Aorta (tissue), 5 donors: ENCODE measurements around the gene SPG7. TPM values are rescaled to one million over a fixed set of nuclear protein-coding genes. Genes with fewer than 3 reads are reported as not detected.

Experiments used
- ATAC-seq: fragments of 200-7000 bp; cut with Tn5 transposase; one replicate; pipeline ENCODE4 v1.9.1; 2022; ENCODE audit warnings: moderate library complexity; ENCODE audit not compliant: low FRiP score
- DNase-seq, 2 donors: peaks; one replicate each; pipeline ENCODE4 v3.0.0-alpha.2; 2020
- H3K27ac ChIP-seq, 2 donors: one replicate each; pipeline ENCODE4 v1.5.1; 2013; ENCODE audit warnings: low read length in 2 of 2, mild to moderate bottlenecking in 2 of 2, moderate library complexity in 2 of 2, control low read depth in 1 of 2, inconsistent platforms in 1 of 2, low read depth in 1 of 2
- H3K27me3 ChIP-seq, 2 donors: one replicate each; pipeline ENCODE4 v1.6.1; 2013; ENCODE audit warnings: control low read depth in 1 of 2, low read length in 1 of 2, mild to moderate bottlenecking in 1 of 2, moderate library complexity in 1 of 2; ENCODE audit not compliant: insufficient read depth in 2 of 2, control insufficient read depth in 1 of 2
- H3K36me3 ChIP-seq, 2 donors: one replicate each; pipeline ENCODE4 v1.6.1; 2013; ENCODE audit warnings: control low read depth in 1 of 2, low read length in 1 of 2, mild to moderate bottlenecking in 1 of 2; ENCODE audit not compliant: insufficient read depth in 2 of 2, control insufficient read depth in 1 of 2
- H3K4me1 ChIP-seq, 2 donors: one replicate each; pipeline ENCODE4 v1.6.1; 2013; ENCODE audit warnings: low read length in 2 of 2, control low read depth in 1 of 2, mild to moderate bottlenecking in 1 of 2, moderate library complexity in 1 of 2; ENCODE audit not compliant: insufficient read depth in 2 of 2, control insufficient read depth in 1 of 2
- H3K4me3 ChIP-seq, 2 donors: one replicate each; pipeline ENCODE4 v1.5.1; 2013; ENCODE audit warnings: low read length in 2 of 2, control low read depth in 1 of 2, mild to moderate bottlenecking in 1 of 2
- H3K9me3 ChIP-seq: one replicate; pipeline ENCODE4 v1.6.1; 2013; ENCODE audit warnings: mild to moderate bottlenecking, low read length; ENCODE audit not compliant: control insufficient read depth
- WGBS, 2 donors: extraction: QIAGEN DNeasy Blood & Tissue Kit; methylation state at CpG; one replicate each; pipeline ENCODE4 v1.1.7; 2013; 5-methylcytosine and 5-hydroxymethylcytosine counted together
- intact Hi-C, 2 donors: fragments of 100-400 bp; cut with DNase I; formaldehyde crosslinking; loops; one replicate each; pipeline versions ENCODE4 v1.14.2 to v1.15.0; 2022
- polyA plus RNA-seq, 2 donors: library from polyadenylated mRNA; stranded (reverse); fragments of 200-250 nt; gene quantifications; one replicate each; pipeline ENCODE4 v1.2.3, GENCODE V29; 2013
- total RNA-seq, 2 donors: library from RNA; stranded (reverse); fragmentation: NEBNext Ultra II Directional; extraction: Animal tissue kit (Norgen Biotek cat#: 25700); gene quantifications; one replicate each; pipeline ENCODE4 v1.2.1, GENCODE V29; 2021
- donor health status: healthy with polysubstance abuse.
- donor health status: Bipolar disorder and iron deficiency.
- donor health status: DM: no; HTN: no; CAD: no.
- donor health status: DM: no; HTN: no; CAD: no.
- donor health status: DM: yes; HTN: yes; CAD: no.

SPG7 gene
- total and polyA plus RNA-seq, 4 donors = 28.4 to 171 (median 100) TPM

- Histone ChIP-seq H3K27ac (no peak overlapping the region), H3K4me3 (no peak overlapping the region), H3K9me3 (no peaks in the 10 kb centered on the region), H3K36me3 (peaks cover 0 to 10% of the 10 kb centered on the region in 2 donors), H3K27me3 (no peaks in the 10 kb centered on the region), H3K4me1 (no peaks in the 10 kb centered on the region)
- intact Hi-C loops = no loop called here
- ATAC-seq (no peak), DNase-seq (no peak)
- WGBS, 2 donors = 91 to 92% methylated on average over 22 of the region's 22 CpGs
Observed at GRCh38 chr16:89550421-89551007, 42.3 kb downstream of the SPG7 start.

- DNase-seq (no peak), ATAC-seq (no peak)
- H3K4me1 ChIP-seq = no peaks in the 10 kb centered on the region
- no peaks in the 10 kb centered on the region for H3K27me3 ChIP-seq
- intact Hi-C loops = no loop called here
- WGBS, 2 donors = 95% methylated on average over 22 of the region's 22 CpGs
- no peak overlapping the region for H3K27ac ChIP-seq
- peaks cover 0 to 7% of the 10 kb centered on the region in 2 donors for H3K36me3 ChIP-seq
- no peak overlapping the region for H3K4me3 ChIP-seq
- H3K9me3 ChIP-seq = no peaks in the 10 kb centered on the region
Observed at GRCh38 chr16:89552329-89552728, 44.1 kb downstream of the SPG7 start.

- 91 to 95% methylated on average over 13 of the region's 13 CpGs for WGBS, 2 donors
- Histone ChIP-seq H3K4me3 (no peak overlapping the region), H3K4me1 (no peaks in the 10 kb centered on the region), H3K27ac (no peak overlapping the region), H3K27me3 (no peaks in the 10 kb centered on the region), H3K36me3 (peaks cover 0 to 7% of the 10 kb centered on the region in 2 donors), H3K9me3 (no peaks in the 10 kb centered on the region)
- DNase-seq (no peak), ATAC-seq (no peak)
- intact Hi-C loops = no loop called here
Observed at GRCh38 chr16:89552913-89553312, 44.7 kb downstream of the SPG7 start.

DNA sequence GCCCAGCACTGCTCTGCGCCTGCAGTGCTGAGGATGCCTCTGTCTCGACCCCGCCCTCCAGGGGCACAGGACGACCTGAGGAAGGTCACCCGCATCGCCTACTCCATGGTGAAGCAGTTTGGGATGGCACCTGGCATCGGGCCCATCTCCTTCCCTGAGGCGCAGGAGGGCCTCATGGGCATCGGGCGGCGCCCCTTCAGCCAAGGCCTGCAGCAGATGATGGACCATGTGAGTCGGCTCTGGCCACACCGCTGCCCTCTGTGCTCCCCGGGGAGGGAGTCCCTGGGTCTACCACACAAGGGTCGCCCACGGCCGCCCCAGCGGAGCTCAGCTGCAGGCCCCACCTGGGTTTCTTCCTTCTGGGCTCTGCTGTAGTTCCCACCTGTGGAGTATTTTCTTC, 45.5 kb downstream of the SPG7 start:
- no peak for DNase-seq
- WGBS, 2 donors = 92 to 94% methylated on average over 18 of the region's 18 CpGs
- intact Hi-C loops = no loop called here
- Histone ChIP-seq H3K9me3 (no peaks in the 10 kb centered on the region), H3K4me1 (no peaks in the 10 kb centered on the region), H3K36me3 (peaks cover 0 to 7% of the 10 kb centered on the region in 2 donors), H3K27me3 (no peaks in the 10 kb centered on the region), H3K4me3 (no peak overlapping the region), H3K27ac (no peak overlapping the region)
- no peak for ATAC-seq

DNA sequence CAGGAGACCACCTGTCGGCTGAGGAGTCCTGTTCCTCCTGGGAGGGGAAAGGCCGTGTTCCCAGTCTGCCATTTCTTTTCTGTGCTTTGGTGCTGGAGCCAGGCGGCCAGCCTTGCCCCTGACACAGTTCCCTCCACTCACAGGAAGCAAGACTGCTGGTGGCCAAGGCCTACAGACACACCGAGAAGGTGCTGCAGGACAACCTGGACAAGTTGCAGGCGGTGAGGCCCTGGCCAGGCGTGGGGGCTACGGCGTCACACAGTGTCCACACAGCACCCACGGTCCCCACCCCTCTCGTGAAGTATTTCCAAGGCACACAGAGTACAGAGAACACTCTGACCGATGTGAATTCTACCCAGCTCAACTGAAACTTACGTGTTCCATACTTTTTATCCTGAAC, 46.1 kb downstream of the SPG7 start:
- intact Hi-C loops = no loop called here
- ATAC-seq = no peak
- peaks cover 0 to 7% of the 10 kb centered on the region in 2 donors for H3K36me3 ChIP-seq

DNA sequence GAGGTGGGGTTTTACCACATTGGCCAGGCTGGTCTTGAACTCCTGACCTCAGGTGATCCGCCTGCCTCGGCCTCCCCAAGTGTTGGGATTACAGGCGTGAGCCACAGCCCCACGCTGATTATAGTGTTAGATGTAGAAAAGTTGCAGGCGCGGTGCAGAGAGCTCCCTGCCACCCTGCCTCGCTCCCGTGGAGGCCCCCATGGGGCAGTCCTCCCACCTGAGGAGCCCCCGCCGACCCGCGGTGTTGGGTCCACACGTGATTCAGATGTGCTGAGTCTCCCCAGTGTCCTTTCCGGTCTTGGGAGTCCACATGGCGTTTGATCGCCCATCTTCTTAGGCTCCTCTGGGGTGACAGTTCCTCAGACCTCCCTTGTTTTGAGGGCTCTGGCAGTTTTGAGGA, 47.1 kb downstream of the SPG7 start:
- Histone ChIP-seq H3K36me3 (peaks cover 0 to 7% of the 10 kb centered on the region in 2 donors), H3K4me3 (no peak overlapping the region), H3K27ac (no peak overlapping the region), H3K4me1 (no peaks in the 10 kb centered on the region), H3K27me3 (no peaks in the 10 kb centered on the region), H3K9me3 (no peaks in the 10 kb centered on the region)
- WGBS, 2 donors = 93 to 94% methylated on average over 16 of the region's 16 CpGs
- no peak for DNase-seq
- intact Hi-C loops = loop anchor here (5.0 kb wide), 1 partner anchor 223 kb away; no protein-coding TSS in a partner anchor
- no peak for ATAC-seq

More for the DNA sequence above, 46.1 kb downstream of the SPG7 start:
- H3K27ac ChIP-seq = no peak overlapping the region
- no peak for DNase-seq
- H3K4me3 ChIP-seq = no peak overlapping the region
- no peaks in the 10 kb centered on the region for H3K9me3 ChIP-seq
- no peaks in the 10 kb centered on the region for H3K4me1 ChIP-seq
- H3K27me3 ChIP-seq = no peaks in the 10 kb centered on the region
- WGBS, 2 donors = 92% methylated on average over 12 of the region's 12 CpGs

- DNase-seq = no peak
- Histone ChIP-seq H3K36me3 (peaks cover 0 to 7% of the 10 kb centered on the region in 2 donors), H3K27ac (no peak overlapping the region), H3K4me1 (no peaks in the 10 kb centered on the region), H3K27me3 (no peaks in the 10 kb centered on the region), H3K9me3 (no peaks in the 10 kb centered on the region), H3K4me3 (no peak overlapping the region)
- 86 to 87% methylated on average over 13 of the region's 13 CpGs for WGBS, 2 donors
- intact Hi-C loops = loop anchor here (5.0 kb wide), 1 partner anchor 223 kb away; no protein-coding TSS in a partner anchor
- no peak for ATAC-seq
Observed at GRCh38 chr16:89555780-89556179, 47.6 kb downstream of the SPG7 start.

DNA sequence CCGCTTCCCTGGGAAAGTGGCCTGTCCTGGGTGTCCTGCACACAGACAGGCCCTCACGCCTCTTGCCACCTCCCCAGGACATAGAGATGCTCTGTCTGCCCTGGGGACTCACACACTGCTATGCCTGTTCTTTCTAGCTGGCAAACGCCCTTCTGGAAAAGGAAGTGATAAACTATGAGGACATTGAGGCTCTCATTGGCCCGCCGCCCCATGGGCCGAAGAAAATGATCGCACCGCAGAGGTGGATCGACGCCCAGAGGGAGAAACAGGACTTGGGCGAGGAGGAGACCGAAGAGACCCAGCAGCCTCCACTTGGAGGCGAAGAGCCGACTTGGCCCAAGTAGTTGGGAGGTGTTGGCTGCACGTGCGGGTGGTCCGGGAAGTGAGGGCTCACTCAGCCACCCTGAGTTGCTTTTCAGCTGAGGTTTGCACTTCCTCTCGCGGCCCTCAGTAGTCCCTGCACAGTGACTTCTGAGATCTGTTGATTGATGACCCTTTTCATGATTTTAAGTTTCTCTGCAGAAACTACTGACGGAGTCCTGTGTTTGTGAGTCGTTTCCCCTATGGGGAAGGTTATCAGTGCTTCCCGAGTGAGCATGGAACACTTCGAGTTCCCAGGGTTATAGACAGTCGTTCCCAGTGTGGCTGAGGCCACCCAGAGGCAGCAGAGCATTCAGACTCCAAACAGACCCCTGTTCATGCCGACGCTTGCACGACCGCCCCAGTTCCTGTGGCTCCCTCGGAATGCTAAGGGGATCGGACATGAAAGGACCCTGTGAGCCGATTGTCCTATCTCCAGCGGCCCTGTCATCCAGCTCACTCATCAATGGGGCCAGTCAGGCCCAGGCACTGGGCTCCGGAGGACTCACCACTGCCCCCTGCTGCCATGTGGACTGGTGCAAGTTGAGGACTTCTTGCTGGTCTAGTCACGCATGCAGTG, 48.8 kb downstream of the SPG7 start:
- peak; percentile 89 to 94 for DNase-seq
- WGBS, 2 donors = 59% methylated on average over 34 of the region's 34 CpGs

More for the DNA sequence above, 48.8 kb downstream of the SPG7 start:
- Histone ChIP-seq H3K36me3 (peaks cover 0 to 5% of the 10 kb centered on the region in 2 donors), H3K4me3 (no peak overlapping the region), H3K27ac (no peak overlapping the region), H3K27me3 (no peaks in the 10 kb centered on the region), H3K9me3 (no peaks in the 10 kb centered on the region), H3K4me1 (no peaks in the 10 kb centered on the region)
- no peak for ATAC-seq
- intact Hi-C loops = loop anchor here (5.0 kb wide), 1 partner anchor 225 kb away; no protein-coding TSS in a partner anchor
